Measurements from ENCODE around the gene SHC3.

GRCh38 chr9:89134709-89135108, 43.9 kb downstream of the SHC3 start:
- TF ChIP-seq, protein P1, sequence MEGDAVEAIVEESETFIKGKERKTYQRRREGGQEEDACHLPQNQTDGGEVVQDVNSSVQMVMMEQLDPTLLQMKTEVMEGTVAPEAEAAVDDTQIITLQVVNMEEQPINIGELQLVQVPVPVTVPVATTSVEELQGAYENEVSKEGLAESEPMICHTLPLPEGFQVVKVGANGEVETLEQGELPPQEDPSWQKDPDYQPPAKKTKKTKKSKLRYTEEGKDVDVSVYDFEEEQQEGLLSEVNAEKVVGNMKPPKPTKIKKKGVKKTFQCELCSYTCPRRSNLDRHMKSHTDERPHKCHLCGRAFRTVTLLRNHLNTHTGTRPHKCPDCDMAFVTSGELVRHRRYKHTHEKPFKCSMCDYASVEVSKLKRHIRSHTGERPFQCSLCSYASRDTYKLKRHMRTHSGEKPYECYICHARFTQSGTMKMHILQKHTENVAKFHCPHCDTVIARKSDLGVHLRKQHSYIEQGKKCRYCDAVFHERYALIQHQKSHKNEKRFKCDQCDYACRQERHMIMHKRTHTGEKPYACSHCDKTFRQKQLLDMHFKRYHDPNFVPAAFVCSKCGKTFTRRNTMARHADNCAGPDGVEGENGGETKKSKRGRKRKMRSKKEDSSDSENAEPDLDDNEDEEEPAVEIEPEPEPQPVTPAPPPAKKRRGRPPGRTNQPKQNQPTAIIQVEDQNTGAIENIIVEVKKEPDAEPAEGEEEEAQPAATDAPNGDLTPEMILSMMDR (conservative IDR thresholded peaks at IDR 0.05; ENCODE audit: low read depth, low read length): no peak
- no peak for TF ChIP-seq EZH2 (IDR thresholded peaks at IDR 0.05; ENCODE audit: low read length, unreplicated experiment)
- no peak for TF ChIP-seq EZH2phosphoT487 (IDR thresholded peaks at IDR 0.05; ENCODE audit: borderline replicate concordance, low read length)
